HG03196 (cell line): ENCODE measurements around the gene GLMN.
"Not testable (repeated sequence)": the region's sequence is repeated elsewhere in the genome, so short reads cannot be mapped to it uniquely, and the experiment has no call there.

Experiments
- ATAC-seq: cut with Tn5 transposase; IDR thresholded peaks from one replicate; pipeline ENCODE4 v1.9.1; 2021; ENCODE audit not compliant: unreplicated experiment

GLMN gene

DNA sequence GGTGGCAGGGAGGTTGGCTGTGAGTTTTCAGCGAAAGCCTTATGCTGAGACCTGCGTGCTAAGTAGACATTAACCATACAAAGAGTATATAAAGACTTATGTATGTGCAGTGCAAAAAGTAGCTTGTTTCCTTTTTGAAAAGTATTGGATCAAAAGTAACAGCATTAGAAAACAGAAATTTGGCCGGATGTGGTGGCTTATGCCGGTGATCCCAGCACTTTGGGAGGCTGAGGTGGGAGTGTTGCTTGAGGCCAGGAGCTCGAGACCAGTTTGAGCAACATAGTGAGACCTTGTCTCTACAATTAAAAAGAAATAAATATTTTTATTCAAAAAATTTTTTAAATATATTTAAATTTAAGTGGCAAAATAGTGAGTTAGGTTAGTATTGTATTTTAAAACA lies 2.2 kb upstream of the GLMN start:
- no peak for ATAC-seq

DNA sequence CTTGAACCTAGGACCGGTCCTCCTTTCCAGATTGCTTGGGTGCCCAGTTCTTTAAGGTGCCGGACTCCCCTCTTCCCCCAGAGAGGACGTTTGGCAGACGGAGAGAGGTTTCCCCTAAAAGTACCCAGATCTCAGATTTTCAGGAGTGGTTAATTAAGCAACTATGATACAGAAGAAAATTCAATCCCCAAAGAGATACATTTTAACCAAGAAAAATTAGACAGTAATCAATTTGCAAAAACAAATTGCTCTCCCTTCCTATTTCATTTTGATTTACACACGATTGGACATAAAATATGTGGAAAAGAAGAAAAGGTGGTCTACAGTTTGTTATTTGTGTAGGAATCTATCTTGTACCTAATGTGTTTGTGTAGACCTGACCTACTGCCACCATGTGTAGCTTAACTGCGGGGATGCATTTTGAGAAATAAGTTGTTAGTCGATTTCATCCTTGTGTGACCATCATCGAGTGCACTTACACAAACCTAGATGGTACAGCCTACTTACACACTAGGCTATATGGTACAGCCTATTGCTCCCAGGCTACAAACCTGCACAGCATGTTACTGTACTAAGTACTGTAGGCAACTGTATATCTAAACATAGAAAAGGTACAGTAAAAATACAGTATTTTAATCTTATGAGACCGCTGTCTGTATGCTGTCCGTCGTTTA lies 827 bp upstream of the GLMN start:
- ATAC-seq = no peak

DNA sequence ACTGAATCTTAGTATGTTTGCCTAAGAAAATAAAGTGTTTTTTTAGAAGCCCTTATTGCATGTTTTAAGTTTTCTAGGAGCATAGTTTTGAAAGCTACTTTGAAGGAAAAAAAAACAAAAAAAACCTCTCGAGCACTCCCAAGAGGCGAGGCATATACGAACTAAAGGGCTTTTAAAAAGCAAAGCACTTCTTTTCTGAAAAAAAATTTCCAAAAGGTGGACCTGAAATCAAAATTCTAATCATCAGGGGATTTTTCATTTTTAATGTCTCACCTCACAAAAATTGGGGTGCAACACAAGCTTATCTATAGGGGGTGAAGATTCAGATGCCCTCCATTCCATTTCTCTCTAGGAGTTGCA lies 594 bp downstream of the GLMN start:
- ATAC-seq = no peak

DNA sequence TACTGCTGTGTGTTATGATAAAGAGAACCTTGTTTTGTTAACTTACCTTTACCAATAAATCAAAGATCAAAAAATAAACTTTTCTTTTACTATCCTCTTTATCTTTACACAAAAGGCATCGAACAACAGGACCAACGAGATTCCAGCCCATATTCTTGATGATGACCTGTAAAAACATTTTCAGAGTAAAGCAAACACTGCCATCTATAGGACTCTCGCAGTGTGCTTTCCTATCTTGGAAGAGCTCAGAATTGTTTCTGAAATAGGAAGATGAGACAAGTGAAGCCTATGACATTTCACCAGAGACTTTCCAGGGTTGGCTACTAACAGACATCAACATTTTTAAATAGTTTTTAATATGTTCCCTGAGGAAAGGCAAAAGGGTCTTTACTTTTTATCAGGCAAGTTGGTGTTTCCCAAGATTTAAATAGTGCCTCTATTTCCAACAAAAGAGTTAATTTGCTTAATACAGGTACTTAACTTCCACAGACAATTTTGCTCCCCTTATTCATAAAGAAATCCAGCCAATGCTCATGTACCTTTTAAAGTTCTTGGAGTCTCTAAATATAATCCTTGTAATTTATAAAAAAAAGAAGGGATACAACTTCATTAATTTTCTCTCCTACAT lies 7.3 kb downstream of the GLMN start:
- ATAC-seq = no peak

DNA sequence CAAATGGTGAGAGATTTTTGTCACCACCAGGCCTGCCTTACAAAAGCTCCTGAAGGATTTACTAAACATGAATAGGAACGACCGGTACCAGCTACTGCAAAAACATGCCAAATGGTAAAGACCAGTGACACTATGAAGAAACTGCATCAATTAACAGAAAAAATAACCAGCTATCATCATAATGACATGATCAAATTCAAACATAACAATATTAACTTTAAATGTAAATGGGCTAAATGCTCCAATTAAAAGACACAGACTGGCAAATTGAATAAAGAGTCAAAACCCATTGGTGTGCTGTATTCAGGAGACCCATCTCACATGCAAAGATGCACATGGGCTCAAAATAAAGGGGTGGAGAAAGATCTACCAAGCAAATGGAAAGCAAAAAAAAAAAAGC lies 17.4 kb downstream of the GLMN start:
- ATAC-seq = not testable (repeated sequence)

DNA sequence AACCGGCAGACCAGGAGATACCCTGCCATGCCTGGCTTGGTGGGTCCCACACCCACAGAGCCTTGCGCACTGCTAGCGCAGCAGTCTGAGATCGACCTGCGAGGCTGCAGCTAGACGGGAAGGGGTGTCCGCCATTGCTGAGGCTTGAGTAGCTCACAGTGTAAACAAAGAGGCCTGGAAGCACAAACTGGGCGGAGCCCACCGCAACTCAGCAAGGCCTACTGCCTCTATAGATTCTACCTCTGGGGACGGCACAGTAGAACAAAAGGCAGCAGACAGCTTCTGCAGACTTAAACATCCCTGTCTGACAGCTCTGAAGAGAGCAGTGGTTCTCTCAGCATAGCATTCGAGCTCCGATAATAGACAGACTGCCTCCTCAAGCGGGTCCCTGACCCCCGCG lies 19.0 kb downstream of the GLMN start:
- ATAC-seq = not testable (repeated sequence)

DNA sequence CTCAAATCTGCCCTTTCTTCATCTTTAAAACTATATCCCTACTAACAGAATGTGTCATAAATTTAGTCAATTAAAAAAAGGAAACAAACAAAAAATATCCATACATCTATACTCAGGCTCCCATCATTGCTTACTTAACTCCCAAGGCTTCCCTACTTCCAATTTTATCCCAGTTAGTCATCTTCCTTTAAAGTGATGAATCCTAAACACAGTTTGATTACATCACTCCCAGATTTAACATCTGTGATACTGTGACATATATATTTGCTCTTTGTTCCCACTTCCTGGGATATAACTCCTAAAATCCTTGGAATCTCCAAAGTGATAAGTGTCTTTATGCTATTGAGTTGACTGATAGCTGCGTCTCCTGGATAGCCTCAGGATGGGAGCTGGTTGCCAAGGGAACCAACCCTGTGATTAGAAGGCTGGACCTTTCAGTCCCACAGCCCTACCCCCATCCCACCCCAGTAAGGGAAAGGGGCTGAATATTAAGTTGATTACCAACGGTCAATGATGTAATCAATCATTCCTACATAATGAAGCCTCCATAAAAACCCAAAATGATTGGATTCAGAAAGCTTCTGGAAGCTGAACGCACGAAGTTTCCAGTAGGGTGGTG lies 21.6 kb downstream of the GLMN start:
- no peak for ATAC-seq

DNA sequence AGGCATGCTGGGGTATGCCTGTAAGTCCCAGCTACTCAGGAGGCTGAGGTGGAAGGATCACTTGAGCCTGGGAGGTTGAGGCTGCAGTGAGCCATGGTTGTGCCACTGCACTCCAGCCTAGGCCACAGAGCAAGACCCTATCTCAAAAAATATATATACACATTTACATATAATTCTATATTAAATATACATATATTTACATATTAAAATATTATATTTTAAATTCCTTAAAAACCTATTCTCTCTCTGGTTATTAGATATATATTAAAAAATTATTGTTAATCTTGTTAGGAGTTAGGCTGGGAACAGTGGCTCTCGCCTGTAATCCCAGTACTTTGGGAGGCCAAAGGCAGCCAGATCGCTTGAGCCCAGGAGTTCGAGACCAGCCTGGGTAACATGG lies 22.7 kb downstream of the GLMN start:
- no peak for ATAC-seq

DNA sequence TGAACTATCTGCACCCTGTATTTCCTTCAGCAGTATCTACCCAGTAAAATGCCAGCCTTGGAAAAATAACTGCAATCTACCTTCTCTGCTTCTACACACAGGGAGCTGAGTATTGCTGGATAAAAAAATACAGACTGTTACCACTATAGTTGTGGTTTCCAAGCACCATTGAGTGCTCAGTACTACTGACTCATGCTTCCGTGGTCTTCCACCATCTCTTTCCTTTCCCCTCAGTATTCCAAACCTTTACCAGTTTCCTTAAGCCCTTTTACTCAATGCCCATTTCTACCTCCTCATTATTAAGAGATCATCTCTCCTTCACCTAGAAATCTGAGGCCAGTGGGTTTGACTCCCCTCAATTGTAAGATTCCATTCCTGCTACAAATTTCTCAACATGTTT lies 23.8 kb downstream of the GLMN start:
- no peak for ATAC-seq

DNA sequence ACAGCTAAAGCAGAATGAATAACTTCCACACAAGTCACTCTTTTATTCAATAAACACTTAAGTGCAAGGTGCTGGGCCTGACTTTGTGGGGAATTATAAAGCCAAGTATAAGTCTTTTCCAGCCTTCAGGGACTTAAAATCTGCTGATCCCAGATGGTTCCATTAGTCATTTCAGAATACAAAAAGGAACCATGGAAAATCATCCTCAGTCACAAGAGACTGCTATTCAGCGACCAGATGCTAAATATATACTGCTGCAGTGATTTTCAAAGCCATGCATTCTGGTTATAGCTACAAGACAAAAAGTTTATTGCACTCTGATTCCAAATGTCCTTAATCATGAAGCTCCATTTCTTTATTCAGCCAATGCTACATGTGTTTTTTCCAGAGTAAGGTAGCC lies 25.7 kb downstream of the GLMN start:
- no peak for ATAC-seq

DNA sequence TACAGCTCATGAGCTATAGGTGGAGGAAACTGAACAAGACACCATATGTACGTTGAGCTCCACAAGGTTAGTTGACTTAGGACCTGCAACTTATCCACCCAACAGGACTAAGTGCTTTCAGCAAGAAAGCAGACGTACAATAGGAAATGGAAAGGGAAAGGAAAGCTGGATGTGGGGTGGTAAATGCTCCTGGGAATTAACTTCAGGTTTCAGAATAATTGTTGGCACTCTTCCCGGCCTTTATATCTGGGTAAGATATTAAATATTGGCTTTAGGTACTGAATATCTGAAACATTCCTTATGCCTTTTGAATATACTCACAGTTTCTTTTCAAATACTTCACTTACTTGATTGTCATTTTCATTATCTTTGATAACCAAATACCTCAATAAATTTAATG lies 36.3 kb downstream of the GLMN start:
- no peak for ATAC-seq

DNA sequence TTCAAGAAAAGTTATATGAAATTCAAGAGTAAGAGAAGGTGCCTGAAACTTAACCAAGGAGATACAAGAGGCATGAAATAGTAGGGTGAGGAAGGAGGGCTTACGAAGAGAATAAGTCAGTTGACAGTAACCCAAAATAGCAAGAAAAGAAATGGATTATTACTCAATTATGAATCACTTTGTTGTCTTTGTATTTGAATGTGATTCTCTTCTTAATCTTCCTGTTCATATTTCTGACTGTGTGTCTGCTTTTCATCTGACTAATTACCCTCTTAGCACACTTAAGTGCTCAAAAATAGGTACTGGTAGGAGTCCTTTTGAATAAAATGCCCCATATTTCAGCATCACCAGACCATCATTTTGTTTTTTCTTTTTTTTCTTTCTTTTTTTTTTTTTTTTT lies 39.4 kb downstream of the GLMN start:
- ATAC-seq = no peak

DNA sequence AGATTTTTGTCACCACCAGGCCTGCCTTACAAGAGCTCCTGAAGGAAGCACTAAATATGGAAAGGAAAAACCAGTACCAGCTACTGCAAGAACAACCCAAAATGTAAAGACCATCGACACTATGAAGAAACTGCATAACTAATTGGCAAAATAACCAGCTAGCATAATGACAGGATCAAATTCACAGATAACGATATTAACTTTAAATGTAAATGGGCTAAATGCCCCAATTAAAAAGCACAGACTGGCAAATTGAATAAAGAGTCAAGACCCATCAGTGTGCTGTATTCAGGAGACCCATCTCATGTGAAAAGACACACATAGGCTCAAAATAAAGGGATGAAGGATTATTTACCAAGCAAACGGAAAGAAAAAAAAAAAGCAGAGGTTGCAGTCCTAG lies 44.1 kb downstream of the GLMN start:
- not testable (repeated sequence) for ATAC-seq

DNA sequence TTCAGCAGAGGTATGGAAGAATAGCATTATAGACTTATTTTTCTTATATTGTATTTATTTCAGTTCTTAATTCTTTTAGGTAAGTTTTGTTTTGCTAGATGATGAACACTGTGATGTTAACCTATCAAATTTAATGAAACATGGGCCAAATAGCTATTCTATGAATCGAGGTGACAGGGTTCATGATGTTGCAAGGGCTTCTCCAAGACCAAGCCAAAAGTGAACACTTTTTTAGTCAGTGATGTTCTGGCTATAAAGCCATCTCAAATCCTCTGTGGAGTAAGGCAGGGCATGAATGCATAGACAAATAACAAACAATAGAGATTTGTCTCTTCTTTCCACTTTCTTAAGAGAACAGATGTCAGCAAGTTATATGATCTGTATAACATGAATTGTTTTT lies 54.4 kb downstream of the GLMN start:
- ATAC-seq = no peak

DNA sequence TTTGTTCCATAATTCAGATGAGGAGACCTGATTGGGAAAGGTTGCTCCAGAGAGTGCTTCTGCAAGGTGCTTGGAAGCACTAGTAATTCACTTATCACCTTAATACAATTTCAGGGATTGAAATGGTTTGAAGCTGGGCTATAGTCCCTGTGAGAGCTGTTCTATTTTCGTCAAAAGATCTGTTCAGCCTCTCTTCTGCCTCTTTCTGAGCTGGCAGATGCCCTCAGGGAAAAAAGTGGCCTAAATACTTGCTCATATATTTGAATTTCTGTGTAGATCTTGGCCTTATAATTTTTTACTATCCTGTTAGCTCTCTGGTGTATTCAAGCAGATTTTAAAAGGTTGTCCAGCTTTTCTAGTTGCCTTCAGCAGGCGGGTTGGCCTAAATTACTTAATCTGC lies 58.8 kb downstream of the GLMN start:
- ATAC-seq = no peak

DNA sequence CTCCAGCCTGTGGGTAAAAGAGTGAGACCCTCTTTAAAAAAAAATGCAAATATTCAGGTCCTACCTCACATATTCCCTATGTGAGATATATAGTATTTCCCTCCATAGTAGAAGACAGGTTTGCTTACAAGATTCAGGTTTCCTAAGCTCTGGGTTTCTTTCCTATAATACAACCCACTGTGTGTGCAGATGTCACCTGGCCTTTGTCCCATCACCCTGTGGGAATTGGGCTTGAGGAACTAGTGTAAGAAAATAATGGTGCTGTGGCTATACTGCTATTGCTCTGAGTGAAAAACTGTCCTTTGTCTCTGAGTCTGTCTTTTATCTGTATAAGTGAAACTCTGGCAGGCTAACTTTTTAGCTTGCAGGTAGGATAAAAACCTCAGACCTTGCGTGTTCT lies 68.1 kb downstream of the GLMN start:
- ATAC-seq = no peak

DNA sequence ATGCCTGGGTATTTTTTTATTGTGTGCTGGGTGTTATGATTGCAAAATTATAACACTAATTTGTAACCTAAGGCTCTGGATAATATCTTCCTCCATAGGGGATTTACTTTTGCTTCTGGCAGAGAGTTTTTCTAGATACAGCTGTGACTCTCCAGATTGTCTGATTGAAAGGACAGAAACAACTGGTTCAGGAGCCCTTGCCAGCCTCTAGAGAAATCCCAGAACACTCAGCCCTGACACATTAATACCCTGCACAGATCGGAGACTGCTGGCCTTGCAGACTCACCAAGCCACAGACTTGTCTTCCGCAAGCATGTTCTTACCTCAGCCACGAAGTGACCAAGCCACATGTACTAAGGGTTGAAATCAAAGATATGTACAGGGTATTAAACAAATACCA lies 70.4 kb downstream of the GLMN start:
- no peak for ATAC-seq

DNA sequence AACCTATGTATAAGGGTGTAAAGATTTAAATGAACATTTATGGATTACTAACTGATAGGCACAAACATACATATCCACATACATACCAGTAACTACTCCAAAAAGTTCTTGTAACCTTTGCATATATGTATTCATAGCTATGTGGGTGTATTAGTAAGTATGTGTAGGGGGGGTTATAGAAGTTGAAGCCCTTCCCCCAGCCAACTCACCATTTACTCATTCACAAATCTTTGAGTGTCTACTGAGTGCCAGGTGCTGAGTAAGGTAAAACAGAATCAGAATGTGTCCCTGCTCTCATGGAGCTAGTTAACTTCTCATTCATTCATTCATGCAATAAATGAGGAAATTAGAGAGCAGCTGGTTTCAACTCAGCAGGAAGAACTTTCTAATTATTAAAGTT lies 79.8 kb downstream of the GLMN start:
- ATAC-seq = no peak

DNA sequence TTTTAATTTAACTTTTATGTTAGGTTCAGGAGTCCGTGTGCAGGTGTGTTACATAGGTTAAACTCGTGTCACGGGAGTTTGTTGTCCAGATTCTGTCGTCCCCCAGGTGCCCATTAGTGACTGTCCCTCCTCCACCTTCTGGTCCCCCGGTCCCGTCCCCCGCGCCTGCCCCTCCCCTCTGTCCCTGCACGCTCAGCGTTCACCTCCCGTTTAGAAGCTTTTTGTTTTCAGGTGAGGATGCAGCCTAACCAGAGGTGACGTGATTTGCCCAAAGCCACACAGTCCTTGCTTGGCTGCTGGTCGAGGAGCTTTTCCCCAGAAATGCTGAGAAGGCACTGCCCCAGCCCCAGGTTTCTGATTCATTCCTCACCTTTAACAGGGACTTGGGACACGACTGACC lies 80.2 kb downstream of the GLMN start:
- no peak for ATAC-seq

DNA sequence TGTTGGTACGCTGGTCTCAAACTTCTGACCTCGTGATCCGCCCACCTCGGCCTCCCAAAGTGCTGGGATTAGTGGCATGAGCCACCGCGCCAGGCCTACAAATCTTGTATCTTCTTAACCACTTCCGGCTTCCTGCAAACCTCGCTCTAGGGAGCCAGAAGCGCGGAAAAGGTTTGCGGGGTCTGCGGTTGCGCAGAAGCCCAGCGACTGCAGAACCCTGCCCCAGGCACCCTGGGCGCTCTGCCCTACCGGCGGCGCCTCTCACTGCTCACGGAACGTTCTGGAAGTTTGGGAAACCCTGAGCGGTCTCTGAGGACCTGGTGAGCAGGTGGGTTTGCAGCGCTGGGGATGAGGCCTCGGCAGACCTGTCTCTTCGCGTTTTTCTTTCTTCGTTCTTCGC lies 81.1 kb downstream of the GLMN start, which contains the start of gene C1orf146:
TSS of gene C1orf146 (plus strand) at position 195 of the 400 bp plus-strand sequence. CDS start 13,506 bp downstream, outside the sequence.
- no peak for ATAC-seq

DNA sequence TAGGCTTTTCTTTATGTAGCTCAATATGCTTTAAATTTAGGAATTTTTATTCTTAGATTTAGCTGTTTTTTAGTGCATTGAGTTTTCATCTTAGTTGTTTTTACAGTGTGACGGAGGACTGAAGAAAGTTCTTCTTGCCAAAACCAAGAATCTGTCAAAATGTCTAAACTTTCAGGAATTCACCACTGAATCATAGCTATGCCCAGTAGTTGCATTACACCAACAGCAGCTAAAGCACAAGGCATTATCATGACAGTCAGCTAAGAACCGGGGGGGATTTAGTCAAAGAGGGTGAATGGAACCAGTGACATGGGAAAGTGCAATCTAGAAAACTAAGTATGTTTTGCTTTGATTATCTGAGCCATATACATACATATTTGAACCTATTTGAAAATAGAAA lies 87.6 kb downstream of the GLMN start:
- no peak for ATAC-seq

DNA sequence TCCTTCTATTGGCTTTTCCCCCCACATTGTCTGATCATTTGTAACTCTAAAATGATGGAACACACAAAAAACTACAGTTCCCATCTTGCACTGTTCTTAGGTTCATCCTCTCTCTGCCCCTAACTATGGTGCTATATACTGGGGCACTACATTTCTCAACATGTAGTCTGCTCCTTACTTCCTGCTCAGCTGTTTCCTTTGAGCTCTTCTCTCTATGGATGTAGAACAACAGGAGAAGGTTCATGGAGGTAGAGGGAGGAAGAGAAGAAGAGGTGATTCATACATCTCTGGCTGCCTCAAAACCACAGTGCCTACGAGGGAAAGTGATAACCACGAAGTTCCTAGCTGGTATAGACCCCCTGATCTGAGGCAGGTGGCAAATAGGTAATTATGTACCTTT lies 88.1 kb downstream of the GLMN start:
- ATAC-seq = no peak

DNA sequence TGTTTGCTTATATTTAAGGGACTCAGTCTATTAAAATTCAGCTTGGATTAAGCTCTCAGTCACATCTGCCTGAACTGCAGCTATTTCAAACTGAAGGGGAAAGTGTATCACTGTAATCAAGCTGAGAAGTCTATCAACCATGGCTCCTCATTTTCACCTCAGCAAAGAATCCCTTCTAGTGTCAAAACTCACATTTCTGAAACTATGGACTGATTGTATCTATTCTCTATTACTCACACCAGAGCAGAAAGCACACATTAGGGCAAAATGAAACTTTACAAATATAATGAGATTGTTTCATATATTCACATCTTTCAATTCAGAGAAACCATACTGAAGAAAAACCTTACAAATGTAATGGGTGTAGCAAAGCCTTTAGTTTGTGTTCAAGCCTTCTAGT lies 95.7 kb downstream of the GLMN start:
- no peak for ATAC-seq
